GM12864 (cell line): ENCODE data around the gene MRPL1.
"Not testable (repeated sequence)": the region's sequence is repeated elsewhere in the genome, so short reads cannot be mapped to it uniquely, and the experiment has no call there.

Experiments
- DNase-seq: peaks from one replicate; pipeline ENCODE4 v3.0.0-alpha.2; 2011; ENCODE audit warnings: low read depth
- H3K4me3 ChIP-seq: 2 replicates; pipeline ENCODE4 v1.5.1; 2011; ENCODE audit warnings: mild to moderate bottlenecking, low read depth, low read length, control low read depth
- TF ChIP-seq, protein P1 (sequence below): IDR thresholded peaks from 2 replicates; pipeline ENCODE4 v1.5.1; 2011; ENCODE audit warnings: low read depth, mild to moderate bottlenecking, moderate library complexity, low read length, control low read depth, inconsistent platforms; ENCODE audit errors: missing control alignments

Gene MRPL1

DNA sequence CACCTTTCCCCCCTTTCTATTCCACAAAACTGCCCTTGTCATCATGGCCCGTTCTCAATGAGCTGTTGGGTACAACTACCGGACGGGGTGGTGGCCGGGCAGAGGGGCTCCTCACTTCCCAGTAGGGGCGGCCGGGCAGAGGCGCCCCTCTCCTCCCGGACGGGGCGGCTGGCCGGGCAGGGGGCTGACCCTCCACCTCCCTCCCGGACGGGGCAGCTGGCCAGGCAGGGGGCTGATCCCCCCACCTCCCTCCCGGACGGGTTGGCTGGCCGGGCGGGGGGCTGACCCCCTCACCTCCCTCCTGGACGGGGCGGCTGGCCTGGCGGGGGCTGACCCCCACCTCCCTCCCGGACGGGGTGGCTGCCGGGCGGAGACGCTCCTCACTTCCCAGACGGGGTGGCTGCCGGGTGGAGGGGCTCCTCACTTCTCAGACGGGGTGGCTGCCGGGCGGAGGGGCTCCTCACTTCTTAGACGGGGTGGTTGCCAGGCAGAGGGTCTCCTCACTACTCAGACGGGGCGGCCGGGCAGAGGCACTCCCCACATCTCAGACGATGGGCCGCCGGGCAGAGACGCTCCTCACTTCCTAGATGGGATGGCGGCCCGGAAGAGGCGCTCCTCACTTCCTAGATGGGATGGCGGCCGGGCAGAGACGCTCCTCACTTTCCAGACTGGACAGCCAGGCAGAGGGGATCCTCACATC, 121.1 kb downstream of the MRPL1 start:
- not testable (repeated sequence) for DNase-seq, H3K4me3 ChIP-seq

DNA sequence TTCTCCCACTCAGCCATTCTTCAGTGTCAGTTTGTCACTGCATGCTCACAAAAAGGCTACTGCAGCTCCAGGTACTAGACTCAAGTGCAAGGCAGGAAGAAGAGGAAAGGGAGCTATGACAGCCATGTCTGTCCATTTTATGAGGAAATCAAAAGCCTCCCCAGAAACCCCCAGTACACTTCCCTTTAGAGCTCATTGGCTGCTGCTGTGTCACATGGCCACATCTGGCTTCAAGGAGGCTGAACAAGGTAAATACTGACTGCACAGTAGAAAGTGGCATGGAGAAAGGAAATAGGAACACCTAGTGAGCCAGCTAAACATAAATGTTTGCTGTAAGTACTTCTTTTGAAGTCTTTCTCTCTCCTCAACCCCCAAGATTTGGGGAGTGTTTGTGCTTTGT, 127.3 kb downstream of the MRPL1 start:
- H3K4me3 ChIP-seq = no peak overlapping the region
- no peak for DNase-seq
- TF ChIP-seq, protein P1, sequence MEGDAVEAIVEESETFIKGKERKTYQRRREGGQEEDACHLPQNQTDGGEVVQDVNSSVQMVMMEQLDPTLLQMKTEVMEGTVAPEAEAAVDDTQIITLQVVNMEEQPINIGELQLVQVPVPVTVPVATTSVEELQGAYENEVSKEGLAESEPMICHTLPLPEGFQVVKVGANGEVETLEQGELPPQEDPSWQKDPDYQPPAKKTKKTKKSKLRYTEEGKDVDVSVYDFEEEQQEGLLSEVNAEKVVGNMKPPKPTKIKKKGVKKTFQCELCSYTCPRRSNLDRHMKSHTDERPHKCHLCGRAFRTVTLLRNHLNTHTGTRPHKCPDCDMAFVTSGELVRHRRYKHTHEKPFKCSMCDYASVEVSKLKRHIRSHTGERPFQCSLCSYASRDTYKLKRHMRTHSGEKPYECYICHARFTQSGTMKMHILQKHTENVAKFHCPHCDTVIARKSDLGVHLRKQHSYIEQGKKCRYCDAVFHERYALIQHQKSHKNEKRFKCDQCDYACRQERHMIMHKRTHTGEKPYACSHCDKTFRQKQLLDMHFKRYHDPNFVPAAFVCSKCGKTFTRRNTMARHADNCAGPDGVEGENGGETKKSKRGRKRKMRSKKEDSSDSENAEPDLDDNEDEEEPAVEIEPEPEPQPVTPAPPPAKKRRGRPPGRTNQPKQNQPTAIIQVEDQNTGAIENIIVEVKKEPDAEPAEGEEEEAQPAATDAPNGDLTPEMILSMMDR = no peak

DNA sequence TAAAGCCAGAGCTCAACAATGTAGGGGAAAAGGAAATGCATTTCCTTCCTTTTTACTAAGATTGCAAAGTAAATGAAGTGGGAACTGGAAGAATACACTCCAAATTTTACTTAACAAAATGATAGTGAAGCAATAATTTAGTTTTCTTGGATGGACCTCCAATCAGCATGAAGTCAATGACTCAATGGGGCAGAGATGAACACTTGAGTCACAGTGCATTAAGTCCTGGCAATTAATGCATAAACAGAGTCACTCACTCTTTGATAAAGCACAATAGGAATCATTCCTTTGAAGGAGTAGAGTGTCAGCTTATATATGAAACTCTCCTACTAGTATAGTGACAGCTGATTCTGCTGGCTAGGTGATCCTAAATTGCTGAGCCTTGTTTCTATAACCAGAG, 127.8 kb downstream of the MRPL1 start:
- TF ChIP-seq, protein P1 = no peak
- no peak overlapping the region for H3K4me3 ChIP-seq
- no peak for DNase-seq

DNA sequence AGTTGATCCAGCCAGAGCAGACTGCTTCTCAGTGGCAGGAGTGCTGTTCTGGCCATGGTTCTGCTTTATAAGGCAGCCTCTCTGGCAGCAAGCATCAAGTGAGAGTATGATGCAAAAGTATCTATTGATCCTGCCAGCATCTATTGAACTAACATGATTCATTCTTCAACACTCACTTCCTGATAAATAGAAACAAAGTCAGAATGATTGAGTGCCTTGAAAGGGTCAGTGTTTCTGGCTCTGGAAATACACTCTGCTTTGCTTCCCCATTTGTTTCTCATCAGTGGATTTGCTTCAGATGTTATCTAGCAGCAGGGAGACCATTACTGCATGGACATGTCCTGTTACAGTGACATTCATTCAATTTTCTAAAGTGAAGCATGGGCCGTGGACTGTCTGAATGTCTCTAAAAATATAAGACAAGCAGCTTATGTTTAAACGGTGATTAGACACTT, 128.3 kb downstream of the MRPL1 start:
- H3K4me3 ChIP-seq = no peak overlapping the region
- no peak for DNase-seq
- TF ChIP-seq, protein P1 = no peak

DNA sequence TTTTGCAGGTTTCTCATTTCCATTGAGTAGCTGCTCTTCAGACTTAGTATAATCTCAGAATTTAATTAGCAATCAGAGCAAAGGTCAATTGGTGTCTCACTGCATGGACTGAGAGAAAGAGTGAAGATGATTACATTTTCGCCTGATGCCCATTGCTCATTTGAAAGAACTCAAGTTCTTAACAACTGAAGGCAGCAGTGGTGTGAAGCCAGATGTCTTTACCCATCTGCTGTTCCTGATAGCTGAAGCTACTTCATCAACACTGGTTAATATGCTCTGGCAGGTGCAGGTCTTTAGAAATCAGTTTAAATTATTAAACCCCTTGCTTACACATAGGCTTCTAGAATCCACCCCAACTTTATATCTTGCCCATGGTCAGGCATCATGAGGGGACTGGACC, 130.0 kb downstream of the MRPL1 start:
- no peak for DNase-seq
- H3K4me3 ChIP-seq = no peak overlapping the region
- TF ChIP-seq, protein P1 = no peak

DNA sequence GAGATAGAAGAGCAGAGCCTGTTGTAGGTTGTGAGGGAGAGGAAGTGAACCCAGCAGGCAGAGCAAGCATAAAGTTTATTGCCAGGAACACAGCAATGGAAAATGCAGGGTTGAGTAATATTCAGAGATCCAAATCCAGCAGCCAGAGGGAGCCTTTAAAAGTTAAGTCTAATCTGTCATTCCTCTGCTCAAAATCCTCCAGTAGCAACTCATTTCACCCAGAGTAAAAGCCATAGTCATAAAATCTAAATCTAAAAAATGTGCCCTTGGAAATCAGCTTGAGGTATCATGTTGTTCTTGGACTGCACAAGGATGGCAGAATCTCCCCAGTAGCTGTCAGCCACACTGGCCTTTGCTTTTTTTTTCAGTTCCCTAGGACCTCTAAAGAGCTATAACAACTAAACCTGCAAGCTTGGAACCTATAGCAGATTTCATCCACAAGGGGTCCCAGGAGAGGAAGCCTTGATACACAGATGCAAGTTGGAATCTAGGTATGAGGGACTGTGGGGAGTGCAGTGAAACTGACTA, 131.6 kb downstream of the MRPL1 start:
- no peak for DNase-seq
- no peak overlapping the region for H3K4me3 ChIP-seq
- TF ChIP-seq, protein P1 = peak; percentile 49

DNA sequence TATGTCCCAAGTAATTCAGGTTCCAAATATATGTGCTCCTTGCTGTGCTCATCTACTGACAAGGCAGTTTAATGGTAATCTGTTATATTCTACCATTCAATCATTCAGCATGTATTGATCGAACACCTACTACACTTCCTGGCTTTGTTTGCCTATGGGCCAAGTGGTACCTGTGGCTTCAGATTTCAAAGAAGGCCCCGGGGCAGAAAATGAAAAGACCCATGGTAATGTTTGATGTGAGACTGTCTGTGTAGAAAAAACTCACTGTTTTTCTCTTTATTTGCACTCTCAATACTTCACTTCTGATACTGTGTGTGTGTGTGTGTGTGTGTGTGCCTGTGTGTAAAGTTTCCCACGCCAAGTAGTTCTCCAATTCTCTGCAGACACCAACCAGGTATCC, 133.4 kb downstream of the MRPL1 start:
- TF ChIP-seq, protein P1 = no peak

More for the DNA sequence above, 133.4 kb downstream of the MRPL1 start:
- no peak overlapping the region for H3K4me3 ChIP-seq
- no peak for DNase-seq
